IPS-18a (cell line): Measurements from ENCODE around the gene FAM3B.
A peak's percentile ranks its signal among the peaks of the same experiment; 100 is the strongest.

Experiments used
- H3K27ac ChIP-seq: one replicate; pipeline ENCODE4 v1.5.1; 2013; ENCODE audit warnings: low read length
- H3K27me3 ChIP-seq: one replicate; pipeline ENCODE4 v1.6.1; 2013; ENCODE audit warnings: mild to moderate bottlenecking, low read length; ENCODE audit not compliant: control insufficient read depth, insufficient read depth
- H3K36me3 ChIP-seq: one replicate; pipeline ENCODE4 v1.6.1; 2013; ENCODE audit warnings: low read depth, low read length; ENCODE audit not compliant: control insufficient read depth
- H3K4me1 ChIP-seq: one replicate; pipeline ENCODE4 v1.6.1; 2013; ENCODE audit warnings: low read depth, low read length; ENCODE audit not compliant: control insufficient read depth
- H3K4me3 ChIP-seq: one replicate; pipeline ENCODE4 v1.5.1; 2013; ENCODE audit warnings: low read length
- H3K9ac ChIP-seq: one replicate; pipeline ENCODE4 v1.6.1; 2013; ENCODE audit warnings: mild to moderate bottlenecking, low read length, moderate library complexity
- H3K9me3 ChIP-seq: one replicate; pipeline ENCODE4 v1.6.1; 2013; ENCODE audit warnings: low read depth, low read length; ENCODE audit not compliant: control insufficient read depth

FAM3B gene

DNA sequence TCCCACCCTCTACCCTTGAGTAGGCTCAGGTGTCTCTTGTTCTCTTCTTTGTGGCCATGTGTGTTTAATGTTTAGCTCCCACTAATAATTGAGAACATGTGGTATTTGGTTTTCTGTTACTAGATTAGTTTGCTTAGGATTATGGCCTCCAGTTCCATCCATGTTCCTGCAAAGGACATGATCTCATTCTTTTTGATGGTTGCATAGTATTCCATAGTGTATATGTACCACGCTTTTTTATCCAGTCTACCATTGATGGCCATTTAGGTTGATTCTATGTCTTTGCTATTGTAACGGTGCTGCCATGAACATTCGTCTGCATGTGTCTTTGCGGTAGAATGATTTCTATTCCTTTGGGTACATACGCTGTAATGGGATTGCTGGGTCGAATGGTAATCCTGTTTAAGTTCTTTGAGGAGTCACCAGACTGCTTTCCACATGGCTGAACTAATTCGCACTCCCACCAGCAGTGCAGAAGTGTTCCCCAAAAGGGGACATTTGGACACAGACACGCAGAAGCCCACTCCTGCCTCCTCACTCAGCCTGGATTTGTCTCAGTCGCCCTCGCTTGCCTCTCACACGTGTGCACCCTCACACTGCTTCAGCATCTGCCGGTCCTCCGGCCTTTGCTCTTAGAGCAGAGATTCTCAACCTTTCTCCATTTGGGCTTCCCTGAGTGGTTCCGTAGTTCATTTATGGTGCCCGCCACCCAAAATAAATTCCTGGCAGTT lies 48.9 kb downstream of the FAM3B start:
- Histone ChIP-seq H3K27ac (no peak overlapping the region), H3K4me3 (no peak overlapping the region), H3K36me3 (no peaks in the 10 kb centered on the region), H3K4me1 (peaks cover 12% of the 10 kb centered on the region), H3K9ac (no peak overlapping the region), H3K27me3 (no peaks in the 10 kb centered on the region), H3K9me3 (no peaks in the 10 kb centered on the region)

GRCh38 chr21:41366522-41367151 lies 50.0 kb downstream of the FAM3B start:
- Histone ChIP-seq H3K4me1 (peaks cover 12% of the 10 kb centered on the region), H3K9me3 (no peaks in the 10 kb centered on the region), H3K36me3 (no peaks in the 10 kb centered on the region), H3K27ac (no peak overlapping the region), H3K27me3 (no peaks in the 10 kb centered on the region), H3K9ac (no peak overlapping the region), H3K4me3 (no peak overlapping the region)

DNA sequence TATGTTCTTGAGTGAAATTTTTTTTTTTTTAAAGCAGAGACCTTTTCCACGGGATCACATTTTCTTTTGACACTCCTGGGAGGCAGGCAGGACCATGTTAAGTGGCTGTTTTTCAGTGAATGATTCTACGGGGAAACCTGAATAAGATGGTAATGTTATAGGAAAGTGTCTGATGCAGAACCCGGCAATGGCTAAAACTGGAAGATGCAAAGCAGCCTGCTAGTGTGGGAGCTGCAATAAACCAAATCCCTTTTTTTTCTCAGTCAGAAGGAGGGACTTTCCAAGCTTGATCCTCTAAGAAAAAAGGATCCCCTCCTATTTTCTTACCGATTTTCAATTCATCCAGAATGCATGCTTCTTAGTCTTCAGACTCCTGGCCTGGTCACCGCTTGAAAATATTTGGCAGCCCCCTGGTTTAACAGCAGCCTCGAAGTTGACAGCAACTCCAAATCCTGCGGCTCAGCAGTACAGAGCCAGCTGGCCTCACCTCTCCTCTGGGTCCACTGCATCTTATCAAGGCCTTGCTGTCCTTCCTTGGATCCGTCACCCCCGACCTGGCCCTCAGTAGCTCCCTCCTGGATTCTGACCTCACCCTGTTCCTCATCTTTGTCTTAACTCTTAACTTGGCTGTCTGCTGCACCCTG lies 50.8 kb downstream of the FAM3B start:
- H3K27ac ChIP-seq: no peak overlapping the region
- no peaks in the 10 kb centered on the region for H3K36me3 ChIP-seq
- no peaks in the 10 kb centered on the region for H3K9me3 ChIP-seq
- no peak overlapping the region for H3K9ac ChIP-seq
- H3K4me3 ChIP-seq: no peak overlapping the region
- peaks cover 12% of the 10 kb centered on the region for H3K4me1 ChIP-seq
- no peaks in the 10 kb centered on the region for H3K27me3 ChIP-seq

GRCh38 chr21:41367945-41368734 lies 51.5 kb downstream of the FAM3B start:
- H3K4me3 ChIP-seq: no peak overlapping the region
- H3K9ac ChIP-seq: no peak overlapping the region
- H3K4me1 ChIP-seq: peaks cover 12% of the 10 kb centered on the region
- no peak overlapping the region for H3K27ac ChIP-seq
- H3K9me3 ChIP-seq: no peaks in the 10 kb centered on the region
- H3K27me3 ChIP-seq: no peaks in the 10 kb centered on the region
- H3K36me3 ChIP-seq: no peaks in the 10 kb centered on the region

DNA sequence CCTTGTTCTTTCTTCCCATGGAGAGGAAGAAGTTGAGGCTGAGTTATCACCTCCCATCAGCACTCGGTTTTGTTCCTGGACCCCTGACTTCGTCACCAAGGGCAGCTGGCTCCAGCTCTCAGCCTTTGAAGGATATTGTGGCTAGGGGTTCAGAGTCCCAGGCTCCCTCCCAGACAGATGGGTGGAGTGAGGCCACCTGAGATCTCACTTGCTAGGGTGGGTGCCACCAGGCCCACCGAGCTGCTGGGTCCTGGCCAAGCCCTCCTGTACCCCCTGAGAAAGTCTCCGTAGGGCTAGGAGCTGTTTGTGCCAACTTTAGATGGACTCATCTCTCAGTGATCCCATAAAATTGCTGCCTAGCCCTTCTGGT lies 52.1 kb downstream of the FAM3B start:
- no peaks in the 10 kb centered on the region for H3K9me3 ChIP-seq
- no peak overlapping the region for H3K9ac ChIP-seq
- H3K36me3 ChIP-seq: no peaks in the 10 kb centered on the region
- peak overlapping the region; percentile 59 for H3K4me3 ChIP-seq
- no peaks in the 10 kb centered on the region for H3K27me3 ChIP-seq
- H3K27ac ChIP-seq: no peak overlapping the region
- peaks cover 12% of the 10 kb centered on the region for H3K4me1 ChIP-seq

GRCh38 chr21:41369105-41369919 lies 52.7 kb downstream of the FAM3B start:
- Histone ChIP-seq H3K9me3 (no peaks in the 10 kb centered on the region), H3K4me1 (peaks cover 12% of the 10 kb centered on the region), H3K4me3 (peak overlapping the region; percentile 59), H3K36me3 (no peaks in the 10 kb centered on the region), H3K27ac (no peak overlapping the region), H3K9ac (peak overlapping the region; percentile 6), H3K27me3 (no peaks in the 10 kb centered on the region)

DNA sequence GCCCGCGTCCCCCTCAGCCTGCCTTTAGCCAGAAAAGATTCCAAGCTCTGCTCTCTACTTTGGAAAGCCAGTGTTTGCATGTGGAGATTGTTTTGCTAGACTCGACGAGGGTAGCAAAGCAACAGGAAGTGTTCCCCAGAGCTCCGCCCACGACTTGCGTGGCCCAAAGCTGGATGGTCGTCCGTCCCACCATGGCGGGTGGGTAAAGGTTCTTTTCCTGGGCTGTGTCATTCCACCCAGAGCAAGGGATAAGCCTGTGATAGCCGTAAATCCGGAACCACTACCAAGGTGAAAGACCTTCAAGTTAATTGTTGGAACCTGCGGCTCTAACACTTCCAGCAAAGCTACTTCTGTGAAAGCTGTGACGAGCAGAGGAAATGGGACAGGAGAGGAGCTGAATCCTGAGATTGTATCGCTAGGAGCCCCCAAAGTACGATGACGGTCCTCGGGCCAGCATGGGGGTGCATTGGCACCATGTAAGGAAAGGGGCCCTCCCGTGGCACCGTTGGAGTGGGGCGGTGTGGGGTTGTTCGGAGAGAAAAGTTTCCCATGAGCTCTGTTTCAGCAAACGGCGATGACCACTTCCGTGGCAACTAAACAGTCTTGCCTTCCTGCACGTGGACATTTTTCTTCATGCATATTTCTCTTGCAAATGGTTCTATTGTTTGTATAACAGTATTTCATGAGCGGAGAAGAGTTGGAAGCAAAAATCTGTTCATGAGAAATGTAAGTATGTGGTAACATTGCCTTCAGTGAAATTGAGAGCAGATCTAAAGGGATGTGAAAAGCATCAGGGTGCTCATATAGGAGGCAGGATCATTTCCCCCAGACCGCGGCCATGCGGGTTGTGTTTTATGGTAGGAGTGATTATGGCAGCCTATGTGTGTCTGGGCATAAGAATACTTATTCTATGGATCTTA lies 53.6 kb downstream of the FAM3B start:
- H3K27me3 ChIP-seq: no peaks in the 10 kb centered on the region
- peak overlapping the region; percentile 59 for H3K4me3 ChIP-seq
- H3K9me3 ChIP-seq: no peaks in the 10 kb centered on the region
- H3K4me1 ChIP-seq: peaks cover 12% of the 10 kb centered on the region
- H3K36me3 ChIP-seq: no peaks in the 10 kb centered on the region
- no peak overlapping the region for H3K27ac ChIP-seq
- no peak overlapping the region for H3K9ac ChIP-seq

GRCh38 chr21:41370840-41371684 lies 54.5 kb downstream of the FAM3B start:
- Histone ChIP-seq H3K9ac (no peak overlapping the region), H3K4me1 (peaks cover 12% of the 10 kb centered on the region), H3K4me3 (no peak overlapping the region), H3K36me3 (no peaks in the 10 kb centered on the region), H3K27me3 (no peaks in the 10 kb centered on the region), H3K9me3 (no peaks in the 10 kb centered on the region), H3K27ac (no peak overlapping the region)

DNA sequence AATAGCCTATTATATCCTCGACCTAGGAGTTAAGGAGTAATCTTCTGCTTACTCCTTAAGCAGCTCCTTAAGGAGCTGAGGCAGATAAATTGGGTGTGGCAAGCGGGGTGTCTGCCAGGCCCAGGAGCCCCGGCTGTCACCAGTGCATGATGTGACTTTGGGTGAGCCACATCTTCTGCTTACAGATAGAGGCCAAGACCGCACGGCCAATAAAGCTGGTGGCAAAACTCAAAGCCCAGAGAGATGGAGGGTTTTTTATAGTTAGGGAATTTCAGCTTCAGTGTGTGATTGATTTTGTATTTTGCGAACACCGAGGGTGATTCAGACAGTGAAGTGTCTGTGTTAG lies 55.1 kb downstream of the FAM3B start:
- Histone ChIP-seq H3K27ac (no peak overlapping the region), H3K4me3 (no peak overlapping the region), H3K4me1 (peaks cover 12% of the 10 kb centered on the region), H3K9ac (no peak overlapping the region), H3K9me3 (no peaks in the 10 kb centered on the region), H3K36me3 (no peaks in the 10 kb centered on the region), H3K27me3 (no peaks in the 10 kb centered on the region)

GRCh38 chr21:41373253-41373652 lies 56.7 kb downstream of the FAM3B start:
- no peak overlapping the region for H3K4me3 ChIP-seq

More at GRCh38 chr21:41373253-41373652, 56.7 kb downstream of the FAM3B start:
- Histone ChIP-seq H3K9ac (no peak overlapping the region), H3K27me3 (no peaks in the 10 kb centered on the region), H3K9me3 (no peaks in the 10 kb centered on the region), H3K4me1 (peaks cover 12% of the 10 kb centered on the region), H3K36me3 (no peaks in the 10 kb centered on the region), H3K27ac (no peak overlapping the region)
